ES-I3 (cell line): ENCODE data around the gene SOX21.
A peak's percentile ranks its signal among the peaks of the same experiment; 100 is the strongest.

Source experiments
- H3K36me3 ChIP-seq: 2 replicates; pipeline ENCODE4 v1.6.1; 2013; ENCODE audit warnings: mild to moderate bottlenecking, low read length, control low read depth, moderate library complexity; ENCODE audit not compliant: insufficient read depth
- H3K4me1 ChIP-seq: 2 replicates; pipeline ENCODE4 v1.6.1; 2013; ENCODE audit warnings: mild to moderate bottlenecking, control low read depth, low read length; ENCODE audit not compliant: insufficient read depth
- H3K9ac ChIP-seq: 2 replicates; pipeline ENCODE4 v1.6.1; 2013; ENCODE audit warnings: low read depth, mild to moderate bottlenecking, low read length, moderate library complexity
- H3K9me3 ChIP-seq: 2 replicates; pipeline ENCODE4 v1.6.1; 2013; ENCODE audit warnings: mild to moderate bottlenecking, low read length, moderate library complexity; ENCODE audit not compliant: control insufficient read depth, insufficient read depth

The SOX21 gene

GRCh38 chr13:94678845-94679244 lies 33.5 kb downstream of the SOX21 start:
- Histone ChIP-seq H3K4me1 (peaks cover 13% of the 10 kb centered on the region), H3K9me3 (no peaks in the 10 kb centered on the region), H3K9ac (no peak overlapping the region), H3K36me3 (no peaks in the 10 kb centered on the region)

- Histone ChIP-seq H3K36me3 (no peaks in the 10 kb centered on the region), H3K9me3 (no peaks in the 10 kb centered on the region), H3K9ac (no peak overlapping the region), H3K4me1 (peaks cover 19% of the 10 kb centered on the region)
Observed at GRCh38 chr13:94677799-94678198, 34.5 kb downstream of the SOX21 start.

GRCh38 chr13:94674609-94675348 lies 37.6 kb downstream of the SOX21 start:
- Histone ChIP-seq H3K36me3 (no peaks in the 10 kb centered on the region), H3K9ac (no peak overlapping the region), H3K4me1 (peaks cover 19% of the 10 kb centered on the region), H3K9me3 (no peaks in the 10 kb centered on the region)

GRCh38 chr13:94673851-94674250 lies 38.5 kb downstream of the SOX21 start:
- no peaks in the 10 kb centered on the region for H3K36me3 ChIP-seq
- no peaks in the 10 kb centered on the region for H3K9me3 ChIP-seq

GRCh38 chr13:94672400-94672799 lies 39.9 kb downstream of the SOX21 start:
- Histone ChIP-seq H3K9me3 (no peaks in the 10 kb centered on the region), H3K4me1 (peaks cover 11% of the 10 kb centered on the region; the same call in 1 of the 2 replicates), H3K36me3 (no peaks in the 10 kb centered on the region), H3K9ac (no peak overlapping the region)

More at GRCh38 chr13:94673851-94674250, 38.5 kb downstream of the SOX21 start:
- H3K9ac ChIP-seq, result no peak overlapping the region
- H3K4me1 ChIP-seq, result peaks cover 19% of the 10 kb centered on the region

- Histone ChIP-seq H3K36me3 (no peaks in the 10 kb centered on the region), H3K9me3 (no peaks in the 10 kb centered on the region), H3K4me1 (peaks cover 6% of the 10 kb centered on the region; the same call in 1 of the 2 replicates), H3K9ac (no peak overlapping the region)
Observed at GRCh38 chr13:94667190-94667589, 45.2 kb downstream of the SOX21 start.

- Histone ChIP-seq H3K36me3 (no peaks in the 10 kb centered on the region), H3K9ac (no peak overlapping the region), H3K4me1 (peaks cover 7% of the 10 kb centered on the region; the same call in 1 of the 2 replicates), H3K9me3 (no peaks in the 10 kb centered on the region)
Observed at GRCh38 chr13:94666065-94666464, 46.3 kb downstream of the SOX21 start.

GRCh38 chr13:94664889-94665288 lies 47.5 kb downstream of the SOX21 start:
- no peaks in the 10 kb centered on the region for H3K36me3 ChIP-seq
- H3K9me3 ChIP-seq, result no peaks in the 10 kb centered on the region
- H3K9ac ChIP-seq, result no peak overlapping the region
- H3K4me1 ChIP-seq, result peaks cover 16% of the 10 kb centered on the region; the same call in 1 of the 2 replicates

GRCh38 chr13:94662274-94662945 lies 49.9 kb downstream of the SOX21 start:
- no peaks in the 10 kb centered on the region for H3K9me3 ChIP-seq
- H3K36me3 ChIP-seq, result no peaks in the 10 kb centered on the region
- H3K9ac ChIP-seq, result no peak overlapping the region
- H3K4me1 ChIP-seq, result peaks cover 16% of the 10 kb centered on the region; the same call in 1 of the 2 replicates

- Histone ChIP-seq H3K4me1 (peaks cover 19% of the 10 kb centered on the region; the same call in 1 of the 2 replicates), H3K36me3 (no peaks in the 10 kb centered on the region), H3K9ac (no peak overlapping the region), H3K9me3 (no peaks in the 10 kb centered on the region)
Observed at GRCh38 chr13:94661406-94661805, 50.9 kb downstream of the SOX21 start.

GRCh38 chr13:94660695-94661326 lies 51.5 kb downstream of the SOX21 start:
- H3K36me3 ChIP-seq, result no peaks in the 10 kb centered on the region
- peaks cover 19% of the 10 kb centered on the region; the same call in 1 of the 2 replicates for H3K4me1 ChIP-seq
- H3K9me3 ChIP-seq, result no peaks in the 10 kb centered on the region; the same call in 1 of the 2 replicates
- peak overlapping the region; percentile 28; the same call in 1 of the 2 replicates for H3K9ac ChIP-seq
